HL-60 (cell line): ENCODE measurements around the gene JAML.

ENCODE experiments used
- GABPA ChIP-seq: IDR thresholded peaks from 2 replicates; pipeline ENCODE4 v1.6.1; 2012; ENCODE audit warnings: low read depth
- POLR2AphosphoS5 ChIP-seq: IDR thresholded peaks from 2 replicates; pipeline ENCODE4 v1.6.1; 2012; ENCODE audit warnings: low read depth
- SPI1 ChIP-seq: IDR thresholded peaks from 2 replicates; pipeline ENCODE4 v1.6.1; 2012; ENCODE audit warnings: low read depth, mild to moderate bottlenecking, borderline replicate concordance
- TF ChIP-seq, protein P1 (sequence below): IDR thresholded peaks from one replicate; pipeline ENCODE4 v1.5.1; 2011; ENCODE audit warnings: low read length, control low read depth, inconsistent platforms; ENCODE audit not compliant: insufficient read depth
- TF ChIP-seq, protein P2 (sequence below): IDR thresholded peaks from 2 replicates; pipeline ENCODE4 v1.6.1; 2012; ENCODE audit warnings: low read depth; ENCODE audit not compliant: insufficient replicate concordance

DNA sequence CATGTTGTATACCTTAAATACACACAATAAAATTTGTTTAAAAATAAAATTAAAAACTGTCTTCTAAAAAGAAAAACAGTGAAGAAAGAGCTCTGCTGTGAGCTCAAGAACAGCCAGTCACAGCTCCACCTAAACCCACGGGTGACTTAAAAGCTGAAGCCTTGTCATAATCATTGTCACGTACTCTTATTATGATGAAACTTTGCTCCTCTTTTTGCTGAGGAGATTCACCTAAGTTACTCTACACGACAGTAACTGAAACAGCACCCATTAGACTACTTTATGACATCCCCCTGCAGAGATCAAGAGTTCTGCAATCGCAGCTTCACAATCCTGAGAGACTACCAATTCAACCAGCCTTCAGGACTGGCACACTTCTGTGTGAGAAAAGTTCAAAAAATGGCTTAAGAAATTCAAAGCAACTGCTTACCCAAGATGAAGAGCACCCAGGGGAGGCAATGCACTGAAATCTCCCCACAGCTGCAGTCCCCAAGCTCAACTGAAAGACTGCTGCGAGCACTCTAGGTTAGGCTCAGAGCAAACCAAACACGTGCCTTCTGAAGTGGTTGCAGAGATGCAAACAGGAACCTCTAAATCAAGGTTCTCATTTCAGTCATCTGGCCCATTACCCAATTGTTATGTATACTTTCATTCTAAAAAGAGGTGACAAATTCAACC lies at the start of gene JAML:
- TF ChIP-seq, protein P1, sequence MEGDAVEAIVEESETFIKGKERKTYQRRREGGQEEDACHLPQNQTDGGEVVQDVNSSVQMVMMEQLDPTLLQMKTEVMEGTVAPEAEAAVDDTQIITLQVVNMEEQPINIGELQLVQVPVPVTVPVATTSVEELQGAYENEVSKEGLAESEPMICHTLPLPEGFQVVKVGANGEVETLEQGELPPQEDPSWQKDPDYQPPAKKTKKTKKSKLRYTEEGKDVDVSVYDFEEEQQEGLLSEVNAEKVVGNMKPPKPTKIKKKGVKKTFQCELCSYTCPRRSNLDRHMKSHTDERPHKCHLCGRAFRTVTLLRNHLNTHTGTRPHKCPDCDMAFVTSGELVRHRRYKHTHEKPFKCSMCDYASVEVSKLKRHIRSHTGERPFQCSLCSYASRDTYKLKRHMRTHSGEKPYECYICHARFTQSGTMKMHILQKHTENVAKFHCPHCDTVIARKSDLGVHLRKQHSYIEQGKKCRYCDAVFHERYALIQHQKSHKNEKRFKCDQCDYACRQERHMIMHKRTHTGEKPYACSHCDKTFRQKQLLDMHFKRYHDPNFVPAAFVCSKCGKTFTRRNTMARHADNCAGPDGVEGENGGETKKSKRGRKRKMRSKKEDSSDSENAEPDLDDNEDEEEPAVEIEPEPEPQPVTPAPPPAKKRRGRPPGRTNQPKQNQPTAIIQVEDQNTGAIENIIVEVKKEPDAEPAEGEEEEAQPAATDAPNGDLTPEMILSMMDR: no peak
- TF ChIP-seq POLR2AphosphoS5 (peak; percentile 47; the same call in 1 of the 2 replicates), SPI1 (no peak), GABPA (no peak)
- TF ChIP-seq, protein P2, sequence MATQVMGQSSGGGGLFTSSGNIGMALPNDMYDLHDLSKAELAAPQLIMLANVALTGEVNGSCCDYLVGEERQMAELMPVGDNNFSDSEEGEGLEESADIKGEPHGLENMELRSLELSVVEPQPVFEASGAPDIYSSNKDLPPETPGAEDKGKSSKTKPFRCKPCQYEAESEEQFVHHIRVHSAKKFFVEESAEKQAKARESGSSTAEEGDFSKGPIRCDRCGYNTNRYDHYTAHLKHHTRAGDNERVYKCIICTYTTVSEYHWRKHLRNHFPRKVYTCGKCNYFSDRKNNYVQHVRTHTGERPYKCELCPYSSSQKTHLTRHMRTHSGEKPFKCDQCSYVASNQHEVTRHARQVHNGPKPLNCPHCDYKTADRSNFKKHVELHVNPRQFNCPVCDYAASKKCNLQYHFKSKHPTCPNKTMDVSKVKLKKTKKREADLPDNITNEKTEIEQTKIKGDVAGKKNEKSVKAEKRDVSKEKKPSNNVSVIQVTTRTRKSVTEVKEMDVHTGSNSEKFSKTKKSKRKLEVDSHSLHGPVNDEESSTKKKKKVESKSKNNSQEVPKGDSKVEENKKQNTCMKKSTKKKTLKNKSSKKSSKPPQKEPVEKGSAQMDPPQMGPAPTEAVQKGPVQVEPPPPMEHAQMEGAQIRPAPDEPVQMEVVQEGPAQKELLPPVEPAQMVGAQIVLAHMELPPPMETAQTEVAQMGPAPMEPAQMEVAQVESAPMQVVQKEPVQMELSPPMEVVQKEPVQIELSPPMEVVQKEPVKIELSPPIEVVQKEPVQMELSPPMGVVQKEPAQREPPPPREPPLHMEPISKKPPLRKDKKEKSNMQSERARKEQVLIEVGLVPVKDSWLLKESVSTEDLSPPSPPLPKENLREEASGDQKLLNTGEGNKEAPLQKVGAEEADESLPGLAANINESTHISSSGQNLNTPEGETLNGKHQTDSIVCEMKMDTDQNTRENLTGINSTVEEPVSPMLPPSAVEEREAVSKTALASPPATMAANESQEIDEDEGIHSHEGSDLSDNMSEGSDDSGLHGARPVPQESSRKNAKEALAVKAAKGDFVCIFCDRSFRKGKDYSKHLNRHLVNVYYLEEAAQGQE: no peak
